H1 (cell line): ENCODE data around the gene PVALB.

Source experiments
- CTCF ChIP-seq, 3 experiments: IDR thresholded peaks; 1 replicate in 2 of 3; 2 replicates in 1 of 3; pipeline versions ENCODE4 v1.5.1 to v1.6.1; 2011; ENCODE audit warnings: low read length in 3 of 3, mild to moderate bottlenecking in 3 of 3, inconsistent platforms in 2 of 3, low read depth in 1 of 3, moderate library complexity in 1 of 3; ENCODE audit not compliant: insufficient read depth in 1 of 3; ENCODE audit errors: control extremely low read depth in 1 of 3
- HDAC2 ChIP-seq, 2 experiments: fragments of 300-600 bp in 1 of 2; sonication (generic) in 1 of 2; IDR thresholded peaks; 2 replicates each; pipeline ENCODE4 v1.6.1; 2011 to 2012; ENCODE audit warnings: low read depth in 2 of 2, low read length in 2 of 2, mild to moderate bottlenecking in 2 of 2, moderate library complexity in 2 of 2, borderline replicate concordance in 1 of 2, inconsistent platforms in 1 of 2
- MAX ChIP-seq: IDR thresholded peaks from 2 replicates; pipeline ENCODE4 v1.6.1; 2012; ENCODE audit warnings: inconsistent platforms

GRCh38 chr22:36790648-36791047 lies 26.2 kb downstream of the PVALB start:
- TF ChIP-seq CTCF (IDR thresholded peaks at IDR 0.05; ENCODE audit: control extremely low read depth in 1 of 3, insufficient read depth in 1 of 3, low read depth in 1 of 3, low read length in 3 of 3) (no peak), HDAC2 (IDR thresholded peaks at IDR 0.05; ENCODE audit: borderline replicate concordance in 1 of 2, low read depth in 2 of 2, low read length in 2 of 2) (no peak), MAX (no peak)
